ENCODE results near the gene CCDC28A.

DNA sequence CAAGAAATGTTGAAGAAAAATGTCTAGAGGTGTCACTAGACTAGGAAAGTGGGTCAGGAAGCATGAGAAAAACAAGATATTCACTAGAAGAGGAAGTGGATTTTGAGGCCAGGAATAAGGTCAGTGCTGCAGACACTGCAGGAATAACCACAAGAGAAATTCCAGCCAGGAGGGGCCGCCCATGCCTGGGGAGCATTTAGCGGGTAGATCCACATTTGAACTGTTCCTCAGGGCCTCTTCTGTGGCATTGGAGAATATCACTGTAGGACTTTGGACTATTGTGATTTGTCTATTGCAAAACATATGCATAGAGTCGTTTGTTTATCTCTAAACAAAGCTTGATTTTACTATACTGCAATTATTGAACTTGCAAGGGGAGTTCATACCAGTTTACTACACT, 49.6 kb upstream of the CCDC28A start:
- TF ChIP-seq, protein P1, sequence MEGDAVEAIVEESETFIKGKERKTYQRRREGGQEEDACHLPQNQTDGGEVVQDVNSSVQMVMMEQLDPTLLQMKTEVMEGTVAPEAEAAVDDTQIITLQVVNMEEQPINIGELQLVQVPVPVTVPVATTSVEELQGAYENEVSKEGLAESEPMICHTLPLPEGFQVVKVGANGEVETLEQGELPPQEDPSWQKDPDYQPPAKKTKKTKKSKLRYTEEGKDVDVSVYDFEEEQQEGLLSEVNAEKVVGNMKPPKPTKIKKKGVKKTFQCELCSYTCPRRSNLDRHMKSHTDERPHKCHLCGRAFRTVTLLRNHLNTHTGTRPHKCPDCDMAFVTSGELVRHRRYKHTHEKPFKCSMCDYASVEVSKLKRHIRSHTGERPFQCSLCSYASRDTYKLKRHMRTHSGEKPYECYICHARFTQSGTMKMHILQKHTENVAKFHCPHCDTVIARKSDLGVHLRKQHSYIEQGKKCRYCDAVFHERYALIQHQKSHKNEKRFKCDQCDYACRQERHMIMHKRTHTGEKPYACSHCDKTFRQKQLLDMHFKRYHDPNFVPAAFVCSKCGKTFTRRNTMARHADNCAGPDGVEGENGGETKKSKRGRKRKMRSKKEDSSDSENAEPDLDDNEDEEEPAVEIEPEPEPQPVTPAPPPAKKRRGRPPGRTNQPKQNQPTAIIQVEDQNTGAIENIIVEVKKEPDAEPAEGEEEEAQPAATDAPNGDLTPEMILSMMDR (IDR thresholded peaks at IDR 0.05): no peak
- no peak for TF ChIP-seq EZH2 (IDR thresholded peaks at IDR 0.05)
